Measurements from ENCODE around the gene FBXW8. TPM values are rescaled to one million over a fixed set of nuclear protein-coding genes. Genes with fewer than 3 reads are reported as not detected.

The FBXW8 gene
- total RNA-seq, 1 experiment from 2014 or later: 12.1 TPM

DNA sequence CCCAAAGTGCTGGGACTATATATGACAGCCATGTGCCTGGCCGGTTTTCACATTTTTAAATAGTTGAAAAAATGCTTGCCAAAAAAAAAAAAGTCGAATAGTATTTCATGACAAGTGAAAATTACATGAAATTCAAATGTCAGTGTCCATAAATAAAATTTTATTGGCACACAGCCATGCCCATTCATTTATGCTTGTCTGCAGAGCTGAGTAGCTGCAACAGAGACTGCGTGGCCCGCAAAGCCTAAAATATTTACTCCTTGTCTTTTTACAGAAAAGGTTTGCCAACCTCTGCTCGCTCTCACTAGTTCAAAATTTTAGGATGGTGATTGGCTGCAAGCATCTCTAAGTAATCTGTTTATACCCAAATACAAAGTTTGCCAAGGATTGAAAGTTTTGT is 139.3 kb downstream of the FBXW8 start:
- no TSS peak for BruUV-seq (replicated peaks)
- H3K9me2 ChIP-seq (replicated peaks; ENCODE audit: low read length): no peaks in the 10 kb centered on the region
- no peaks in the 10 kb centered on the region for H3K9me3 ChIP-seq (ENCODE audit: low read length)
- H3K36me3 ChIP-seq (ENCODE audit: low read depth, low read length): no peaks in the 10 kb centered on the region
- H2AFZ ChIP-seq (ENCODE audit: low read length): no peak overlapping the region
- H3K79me2 ChIP-seq (ENCODE audit: low read length): no peaks in the 10 kb centered on the region
- H3F3A ChIP-seq (ENCODE audit: low read length, unreplicated experiment): no peaks in the 10 kb centered on the region
- peaks cover 13% of the 10 kb centered on the region; the same call in 1 of the 2 replicates for H3K27me3 ChIP-seq (ENCODE audit: low read length)
- TF ChIP-seq, protein P1, sequence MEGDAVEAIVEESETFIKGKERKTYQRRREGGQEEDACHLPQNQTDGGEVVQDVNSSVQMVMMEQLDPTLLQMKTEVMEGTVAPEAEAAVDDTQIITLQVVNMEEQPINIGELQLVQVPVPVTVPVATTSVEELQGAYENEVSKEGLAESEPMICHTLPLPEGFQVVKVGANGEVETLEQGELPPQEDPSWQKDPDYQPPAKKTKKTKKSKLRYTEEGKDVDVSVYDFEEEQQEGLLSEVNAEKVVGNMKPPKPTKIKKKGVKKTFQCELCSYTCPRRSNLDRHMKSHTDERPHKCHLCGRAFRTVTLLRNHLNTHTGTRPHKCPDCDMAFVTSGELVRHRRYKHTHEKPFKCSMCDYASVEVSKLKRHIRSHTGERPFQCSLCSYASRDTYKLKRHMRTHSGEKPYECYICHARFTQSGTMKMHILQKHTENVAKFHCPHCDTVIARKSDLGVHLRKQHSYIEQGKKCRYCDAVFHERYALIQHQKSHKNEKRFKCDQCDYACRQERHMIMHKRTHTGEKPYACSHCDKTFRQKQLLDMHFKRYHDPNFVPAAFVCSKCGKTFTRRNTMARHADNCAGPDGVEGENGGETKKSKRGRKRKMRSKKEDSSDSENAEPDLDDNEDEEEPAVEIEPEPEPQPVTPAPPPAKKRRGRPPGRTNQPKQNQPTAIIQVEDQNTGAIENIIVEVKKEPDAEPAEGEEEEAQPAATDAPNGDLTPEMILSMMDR (conservative IDR thresholded peaks at IDR 0.05; ENCODE audit: low read depth, low read length): no peak
- TF ChIP-seq EZH2phosphoT487 (IDR thresholded peaks at IDR 0.05; ENCODE audit: borderline replicate concordance, low read length): no peak
- TF ChIP-seq EZH2 (IDR thresholded peaks at IDR 0.05; ENCODE audit: low read length, unreplicated experiment): no peak
- ChIA-PET CTCF (no interaction called here), POLR2A (ENCODE audit: unreplicated experiment) (no interaction called here)
- no peak overlapping the region for H3K4me2 ChIP-seq (ENCODE audit: low read length)
- no peak overlapping the region for H3K27ac ChIP-seq (ENCODE audit: low read length)
- intact Hi-C loops (cut with micrococcal nuclease): no loop called here
- 0 out of 2 replicates have a peak, but pooled peaks cover 4% of the 10 kb centered on the region for H3K4me1 ChIP-seq (ENCODE audit: insufficient read depth, low read length)
- no peak overlapping the region for H3K9ac ChIP-seq (ENCODE audit: low read length)
- no peaks in the 10 kb centered on the region for H4K20me1 ChIP-seq (ENCODE audit: low read length)
- DNase-seq (no peak), ATAC-seq (no peak)
- no peak overlapping the region for H3K4me3 ChIP-seq (ENCODE audit: low read length)

DNA sequence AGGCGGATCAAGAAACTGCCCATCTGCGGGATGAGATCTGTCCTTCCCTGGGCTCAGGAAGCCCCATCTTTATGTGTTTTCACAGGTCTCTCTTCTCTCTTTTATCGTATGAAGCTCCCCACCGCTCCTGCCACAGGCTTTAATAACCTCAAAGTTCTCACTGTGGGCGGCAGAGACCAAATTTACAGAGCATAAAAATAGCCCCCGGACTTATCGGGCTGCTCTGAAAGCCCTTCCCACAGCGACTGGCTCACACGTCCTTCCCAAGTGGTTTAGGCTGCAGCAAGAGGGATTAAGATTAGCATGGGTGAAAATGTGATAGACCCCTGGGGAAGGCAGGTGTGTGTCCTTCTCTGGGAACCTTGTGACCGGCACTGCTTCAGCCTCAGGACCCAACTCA is 140.6 kb downstream of the FBXW8 start:
- ChIA-PET CTCF (no interaction called here), POLR2A (ENCODE audit: unreplicated experiment) (no interaction called here)
- BruUV-seq (replicated peaks): no TSS peak
- Histone ChIP-seq H3K4me2 (ENCODE audit: low read length) (no peak overlapping the region), H3K9me3 (ENCODE audit: low read length) (no peaks in the 10 kb centered on the region), H2AFZ (ENCODE audit: low read length) (no peak overlapping the region), H3K27ac (ENCODE audit: low read length) (no peak overlapping the region), H3K79me2 (ENCODE audit: low read length) (no peaks in the 10 kb centered on the region), H3K4me1 (ENCODE audit: insufficient read depth, low read length) (0 out of 2 replicates have a peak, but pooled peaks cover 4% of the 10 kb centered on the region), H3K4me3 (ENCODE audit: low read length) (no peak overlapping the region), H3K9me2 (replicated peaks; ENCODE audit: low read length) (no peaks in the 10 kb centered on the region), H3K27me3 (ENCODE audit: low read length) (peaks cover 13% of the 10 kb centered on the region; the same call in 1 of the 2 replicates), H3F3A (ENCODE audit: low read length, unreplicated experiment) (no peaks in the 10 kb centered on the region), H3K36me3 (ENCODE audit: low read depth, low read length) (no peaks in the 10 kb centered on the region), H3K9ac (ENCODE audit: low read length) (no peak overlapping the region), H4K20me1 (ENCODE audit: low read length) (no peaks in the 10 kb centered on the region)
- DNase-seq: no peak
- TF ChIP-seq EZH2 (IDR thresholded peaks at IDR 0.05; ENCODE audit: low read length, unreplicated experiment) (no peak), EZH2phosphoT487 (IDR thresholded peaks at IDR 0.05; ENCODE audit: borderline replicate concordance, low read length) (no peak)
- TF ChIP-seq, protein P1 (conservative IDR thresholded peaks at IDR 0.05; ENCODE audit: low read depth, low read length): no peak
- ATAC-seq: no peak
- intact Hi-C loops (cut with micrococcal nuclease): no loop called here

DNA sequence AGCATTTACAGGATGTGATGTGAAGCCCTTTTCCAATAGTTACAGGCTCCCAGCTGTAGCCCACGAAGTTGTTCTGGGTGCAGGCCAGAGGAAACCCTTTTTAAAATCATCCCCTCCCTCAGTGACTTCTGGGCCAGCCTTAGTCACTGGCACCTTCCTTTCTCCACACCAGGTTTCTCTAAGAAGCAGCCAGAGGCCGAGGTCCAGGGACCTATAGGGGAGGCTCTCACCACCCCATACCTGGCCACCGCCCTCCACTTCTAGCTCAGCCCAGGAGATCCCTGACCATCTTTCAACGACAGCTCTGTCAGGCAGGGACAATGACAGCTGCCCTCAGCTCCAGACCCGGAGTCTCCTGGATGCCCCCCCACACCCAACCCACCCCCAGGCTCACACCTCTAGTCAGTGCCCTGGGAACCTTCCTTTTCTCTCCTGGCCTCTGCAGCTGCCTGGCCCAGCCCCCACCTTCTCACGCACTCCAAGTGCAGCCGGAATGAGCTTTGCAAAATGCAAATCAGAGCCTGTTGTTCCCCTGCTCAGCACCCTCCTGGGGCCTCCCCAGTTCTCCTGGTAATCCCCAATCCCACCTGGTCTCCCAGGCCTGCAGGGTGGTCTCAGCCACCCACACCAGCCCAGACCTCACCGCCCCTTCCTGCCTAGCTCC is 141.8 kb downstream of the FBXW8 start:
- Histone ChIP-seq H4K20me1 (ENCODE audit: low read length) (no peaks in the 10 kb centered on the region), H3K9me3 (ENCODE audit: low read length) (no peaks in the 10 kb centered on the region), H2AFZ (ENCODE audit: low read length) (no peak overlapping the region), H3K4me1 (ENCODE audit: insufficient read depth, low read length) (0 out of 2 replicates have a peak, but pooled peaks cover 4% of the 10 kb centered on the region), H3K4me2 (ENCODE audit: low read length) (no peak overlapping the region), H3K4me3 (ENCODE audit: low read length) (no peak overlapping the region), H3K79me2 (ENCODE audit: low read length) (no peaks in the 10 kb centered on the region), H3K9ac (ENCODE audit: low read length) (no peak overlapping the region), H3K9me2 (replicated peaks; ENCODE audit: low read length) (no peaks in the 10 kb centered on the region), H3K27me3 (ENCODE audit: low read length) (peaks cover 13% of the 10 kb centered on the region; the same call in 1 of the 2 replicates), H3K27ac (ENCODE audit: low read length) (no peak overlapping the region), H3F3A (ENCODE audit: low read length, unreplicated experiment) (no peaks in the 10 kb centered on the region), H3K36me3 (ENCODE audit: low read depth, low read length) (no peaks in the 10 kb centered on the region)
- intact Hi-C loops (cut with micrococcal nuclease): no loop called here
- BruUV-seq (replicated peaks): no TSS peak
- ChIA-PET CTCF (no interaction called here), POLR2A (ENCODE audit: unreplicated experiment) (no interaction called here)
- TF ChIP-seq EZH2 (IDR thresholded peaks at IDR 0.05; ENCODE audit: low read length, unreplicated experiment) (no peak), EZH2phosphoT487 (IDR thresholded peaks at IDR 0.05; ENCODE audit: borderline replicate concordance, low read length) (no peak)
- TF ChIP-seq, protein P1 (conservative IDR thresholded peaks at IDR 0.05; ENCODE audit: low read depth, low read length): no peak
- no peak for ATAC-seq
- no peak for DNase-seq
